ENCODE measurements around the gene KCNE2.
"Not testable (repeated sequence)": the region's sequence is repeated elsewhere in the genome, so short reads cannot be mapped to it uniquely, and the experiment has no call there.

- TF ChIP-seq POLR2AphosphoS5 (IDR thresholded peaks at IDR 0.05); EZH2 (IDR thresholded peaks at IDR 0.05; ENCODE audit: borderline replicate concordance, insufficient read depth, low read length, poor library complexity, severe bottlenecking); CTCF (IDR thresholded peaks at IDR 0.05; ENCODE audit: poor library complexity, severe bottlenecking); RAD21 (conservative IDR thresholded peaks at IDR 0.05); REST (IDR thresholded peaks at IDR 0.05; ENCODE audit: borderline replicate concordance): not testable (repeated sequence)
These were observed 42.9 kb downstream of the KCNE2 start for GRCh38 chr21:34406676-34407075.
